ENCODE measurements around the gene PTGS1. TPM values are rescaled to one million over a fixed set of nuclear protein-coding genes. Genes with fewer than 3 reads are reported as not detected.

PTGS1 gene
- total RNA-seq, 4 donors from 2014 or later = 15.8 to 154 (median 46.4) TPM

GRCh38 chr9:122338994-122339393 lies 31.8 kb upstream of the PTGS1 start:
- H3K27me3 ChIP-seq = no peaks in the 10 kb centered on the region
- no peak overlapping the region for H3K27ac ChIP-seq
- no peaks in the 10 kb centered on the region for H3K36me3 ChIP-seq
- H3K9me3 ChIP-seq = no peaks in the 10 kb centered on the region
- ATAC-seq = no peak
- WGBS, 2 donors (ENCODE audit: low coverage in 1 of 2) = 58 to 75% methylated on average over 2 of the region's 3 CpGs
- TF ChIP-seq POLR2AphosphoS5 (IDR thresholded peaks at IDR 0.05) (no peak), CTCF (IDR thresholded peaks at IDR 0.05) (no peak), POLR2A (IDR thresholded peaks at IDR 0.05) (no peak), EP300 (IDR thresholded peaks at IDR 0.05) (no peak)
- H3K4me1 ChIP-seq = no peaks in the 10 kb centered on the region
- no peak overlapping the region for H3K4me3 ChIP-seq

GRCh38 chr9:122339579-122339978 lies 31.2 kb upstream of the PTGS1 start:
- Histone ChIP-seq H3K27me3 (no peaks in the 10 kb centered on the region), H3K4me1 (no peaks in the 10 kb centered on the region), H3K36me3 (no peaks in the 10 kb centered on the region), H3K9me3 (no peaks in the 10 kb centered on the region), H3K27ac (no peak overlapping the region), H3K4me3 (no peak overlapping the region)
- 80% methylated on average over 1 of the region's 5 CpGs; no CpG with 5 or more reads in 1 of the 2 donors for WGBS, 2 donors (ENCODE audit: low coverage in 1 of 2)
- no peak for ATAC-seq
- TF ChIP-seq EP300 (IDR thresholded peaks at IDR 0.05) = no peak
- TF ChIP-seq CTCF (IDR thresholded peaks at IDR 0.05) = no peak
- TF ChIP-seq POLR2AphosphoS5 (IDR thresholded peaks at IDR 0.05) = no peak

- H3K27me3 ChIP-seq = no peaks in the 10 kb centered on the region
- ATAC-seq = no peak
- H3K36me3 ChIP-seq = no peaks in the 10 kb centered on the region
- H3K4me1 ChIP-seq = no peaks in the 10 kb centered on the region
- no peaks in the 10 kb centered on the region for H3K9me3 ChIP-seq
- H3K4me3 ChIP-seq = no peak overlapping the region
- 62% methylated on average over 6 of the region's 6 CpGs; no CpG with 5 or more reads in 1 of the 2 donors for WGBS, 2 donors (ENCODE audit: low coverage in 1 of 2)
- TF ChIP-seq POLR2A (IDR thresholded peaks at IDR 0.05) (no peak), POLR2AphosphoS5 (IDR thresholded peaks at IDR 0.05) (no peak), CTCF (IDR thresholded peaks at IDR 0.05) (no peak), EP300 (IDR thresholded peaks at IDR 0.05) (no peak)
- H3K27ac ChIP-seq = peak overlapping the region in 1 of 4 donors; percentile 31
Observed at GRCh38 chr9:122340161-122340560, 30.7 kb upstream of the PTGS1 start.

- Histone ChIP-seq H3K27me3 (no peaks in the 10 kb centered on the region), H3K36me3 (no peaks in the 10 kb centered on the region), H3K27ac (no peak overlapping the region), H3K4me3 (no peak overlapping the region), H3K9me3 (no peaks in the 10 kb centered on the region), H3K4me1 (peaks cover 0 to 13% (median 2%) of the 10 kb centered on the region in 3 donors)
- TF ChIP-seq CTCF (IDR thresholded peaks at IDR 0.05) (no peak), POLR2A (IDR thresholded peaks at IDR 0.05) (no peak), EP300 (IDR thresholded peaks at IDR 0.05) (no peak), POLR2AphosphoS5 (IDR thresholded peaks at IDR 0.05) (no peak)
- 76 to 91% methylated on average over 8 to 10 of the region's 15 CpGs for WGBS, 2 donors (ENCODE audit: low coverage in 1 of 2)
- no peak for ATAC-seq
Observed at GRCh38 chr9:122342323-122343050, 28.3 kb upstream of the PTGS1 start.

Data from gastroesophageal sphincter (tissue), 4 donors.